Measurements from ENCODE around the gene PATL1.

GRCh38 chr11:59611570-59612565 is 57.0 kb downstream of the PATL1 start:
- TF ChIP-seq CTCF (IDR thresholded peaks at IDR 0.05) (peak in 2 of 6 experiments; percentile 16 to 18), POLR2A (IDR thresholded peaks at IDR 0.05) (peak in 1 of 2 donors; percentile 44)
